Epithelial cell of esophagus (primary cell): Measurements from ENCODE around the gene MEGF9.
"Not testable (repeated sequence)": the region's sequence is repeated elsewhere in the genome, so short reads cannot be mapped to it uniquely, and the experiment has no call there.

Experiments
- DNase-seq: peaks from one replicate; pipeline ENCODE4 v3.0.0; 2010; ENCODE audit warnings: low read depth
- H3K4me3 ChIP-seq: 2 replicates; pipeline ENCODE4 v1.5.1; 2011; ENCODE audit warnings: mild to moderate bottlenecking, low read length, control low read depth
- TF ChIP-seq, protein P1 (sequence below): IDR thresholded peaks from 2 replicates; pipeline ENCODE4 v1.5.1; 2011; ENCODE audit warnings: low read depth, mild to moderate bottlenecking, low read length, control low read depth, inconsistent platforms; ENCODE audit not compliant: insufficient read depth; ENCODE audit errors: missing control alignments

The MEGF9 gene

DNA sequence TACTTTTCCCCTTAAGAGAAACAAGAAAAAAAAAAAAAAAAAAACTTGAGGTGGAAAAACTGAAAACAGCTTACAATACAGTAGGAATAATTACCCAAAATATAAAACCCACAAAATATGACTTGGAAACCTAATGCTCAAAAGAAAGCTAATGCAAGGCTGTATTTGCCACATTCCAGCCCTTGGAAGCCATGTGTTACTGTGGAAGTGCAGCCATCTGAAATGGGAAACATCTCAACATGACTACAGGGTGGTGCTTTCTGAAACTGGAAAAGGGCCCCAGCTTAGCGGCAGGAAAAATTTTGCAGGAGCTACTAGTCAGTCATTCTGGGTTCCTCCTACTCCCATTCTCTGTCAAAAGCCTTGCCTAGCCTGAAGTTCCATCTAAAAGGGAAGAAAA is 154.7 kb downstream of the MEGF9 start:
- H3K4me3 ChIP-seq: no peak overlapping the region
- TF ChIP-seq, protein P1, sequence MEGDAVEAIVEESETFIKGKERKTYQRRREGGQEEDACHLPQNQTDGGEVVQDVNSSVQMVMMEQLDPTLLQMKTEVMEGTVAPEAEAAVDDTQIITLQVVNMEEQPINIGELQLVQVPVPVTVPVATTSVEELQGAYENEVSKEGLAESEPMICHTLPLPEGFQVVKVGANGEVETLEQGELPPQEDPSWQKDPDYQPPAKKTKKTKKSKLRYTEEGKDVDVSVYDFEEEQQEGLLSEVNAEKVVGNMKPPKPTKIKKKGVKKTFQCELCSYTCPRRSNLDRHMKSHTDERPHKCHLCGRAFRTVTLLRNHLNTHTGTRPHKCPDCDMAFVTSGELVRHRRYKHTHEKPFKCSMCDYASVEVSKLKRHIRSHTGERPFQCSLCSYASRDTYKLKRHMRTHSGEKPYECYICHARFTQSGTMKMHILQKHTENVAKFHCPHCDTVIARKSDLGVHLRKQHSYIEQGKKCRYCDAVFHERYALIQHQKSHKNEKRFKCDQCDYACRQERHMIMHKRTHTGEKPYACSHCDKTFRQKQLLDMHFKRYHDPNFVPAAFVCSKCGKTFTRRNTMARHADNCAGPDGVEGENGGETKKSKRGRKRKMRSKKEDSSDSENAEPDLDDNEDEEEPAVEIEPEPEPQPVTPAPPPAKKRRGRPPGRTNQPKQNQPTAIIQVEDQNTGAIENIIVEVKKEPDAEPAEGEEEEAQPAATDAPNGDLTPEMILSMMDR: no peak
- no peak for DNase-seq

DNA sequence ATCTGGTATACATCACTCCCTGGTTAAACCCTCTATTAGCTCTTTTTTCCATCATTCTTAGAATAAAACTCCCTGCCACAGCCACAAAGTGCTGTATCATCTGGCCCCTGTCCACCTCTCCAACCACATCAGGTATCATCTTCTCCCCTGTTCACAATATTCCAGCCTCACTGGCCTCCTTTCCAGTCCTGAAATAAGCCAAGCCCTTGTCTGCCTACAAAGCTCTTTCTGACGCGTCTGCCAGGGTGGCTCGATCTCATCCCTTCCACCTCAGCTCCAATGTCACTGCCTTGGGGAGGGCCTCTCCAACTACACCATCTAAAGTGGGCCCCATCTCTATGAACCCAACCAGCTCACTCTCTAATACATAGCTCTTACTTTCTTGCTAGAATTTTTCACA is 155.8 kb downstream of the MEGF9 start:
- no peak overlapping the region for H3K4me3 ChIP-seq
- TF ChIP-seq, protein P1: no peak
- DNase-seq: no peak

DNA sequence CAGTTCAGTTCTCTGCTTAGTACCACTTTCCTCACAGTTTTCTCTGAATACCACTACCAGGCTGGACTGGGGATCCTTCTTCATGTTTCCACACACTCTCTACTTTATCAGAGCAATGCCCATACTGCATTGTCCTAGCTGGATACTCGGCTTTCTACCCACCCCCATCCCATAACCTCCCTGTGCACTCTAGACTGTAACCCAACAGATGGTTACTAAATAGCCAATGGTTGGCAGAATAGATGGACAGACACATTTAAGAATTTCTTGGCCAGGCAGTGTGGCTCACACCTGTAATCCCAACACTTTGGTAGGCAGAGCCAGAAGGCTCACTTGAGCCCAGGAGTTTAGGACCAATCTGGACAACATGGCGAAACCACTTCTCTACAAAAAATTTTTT is 157.1 kb downstream of the MEGF9 start:
- TF ChIP-seq, protein P1: no peak
- H3K4me3 ChIP-seq: no peak overlapping the region
- no peak for DNase-seq

DNA sequence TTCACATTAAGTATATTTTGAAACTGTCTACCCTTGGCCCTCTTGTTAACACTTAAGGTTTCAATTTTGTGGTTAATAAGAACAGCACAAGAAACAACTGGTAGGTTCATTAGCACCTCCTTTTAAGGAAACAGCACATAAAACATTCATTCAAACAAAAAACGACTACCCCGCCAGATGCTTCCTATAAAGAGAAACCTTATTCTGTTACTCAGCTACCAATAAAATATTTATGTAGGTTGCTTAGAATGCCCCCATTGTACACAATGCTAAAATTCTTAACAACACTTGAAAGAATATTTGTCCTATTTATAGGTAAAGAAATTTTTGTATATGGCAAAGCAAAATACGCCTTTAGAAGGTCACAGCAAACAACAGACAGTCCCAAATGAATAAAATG is 157.5 kb downstream of the MEGF9 start:
- TF ChIP-seq, protein P1: no peak
- no peak overlapping the region for H3K4me3 ChIP-seq
- DNase-seq: no peak

DNA sequence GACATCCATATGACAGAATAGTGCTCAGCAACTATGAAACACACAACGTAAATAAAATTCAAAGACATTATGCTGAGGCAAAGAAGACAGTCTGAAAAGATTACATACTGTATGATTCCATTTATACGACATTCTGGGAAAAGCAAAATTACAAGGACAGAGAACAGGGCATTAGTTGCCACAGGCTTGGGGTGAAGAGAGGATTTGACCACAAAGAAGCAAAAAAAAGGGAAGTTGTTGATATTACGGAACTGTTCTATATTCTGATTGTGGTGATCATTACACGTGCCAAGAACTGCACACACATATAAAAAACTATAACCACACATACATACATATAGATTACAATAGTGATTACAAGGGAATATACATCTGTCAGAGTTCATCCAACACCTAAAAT is 158.4 kb downstream of the MEGF9 start:
- no peak for DNase-seq
- TF ChIP-seq, protein P1: no peak
- no peak overlapping the region for H3K4me3 ChIP-seq

DNA sequence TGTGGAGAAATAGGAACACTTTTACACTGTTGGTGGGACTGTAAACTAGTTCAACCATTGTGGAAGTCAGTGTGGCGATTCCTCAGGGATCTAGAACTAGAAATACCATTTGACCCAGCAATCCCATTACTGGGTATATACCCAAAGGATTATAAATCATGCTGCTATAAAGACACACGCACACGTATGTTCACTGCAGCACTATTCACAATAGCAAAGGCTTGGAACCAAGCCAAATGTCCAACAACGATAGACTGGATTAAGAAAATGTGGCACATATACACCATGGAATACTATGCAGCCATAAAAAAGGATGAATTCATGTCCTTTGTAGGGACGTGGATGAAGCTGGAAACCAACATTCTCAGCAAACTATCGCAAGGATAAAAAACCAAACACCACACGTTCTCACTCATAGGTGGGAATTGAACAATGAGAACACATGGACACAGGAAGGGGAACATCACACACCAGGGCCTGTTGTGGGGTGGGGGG is 162.0 kb downstream of the MEGF9 start:
- DNase-seq, H3K4me3 ChIP-seq: not testable (repeated sequence)
